GM19351 (cell line): Measurements from ENCODE around the gene ACP6.
A peak's percentile ranks its signal among the peaks of the same experiment; 100 is the strongest.
"Not testable (repeated sequence)": the region's sequence is repeated elsewhere in the genome, so short reads cannot be mapped to it uniquely, and the experiment has no call there.

Experiments used
- ATAC-seq: cut with Tn5 transposase; IDR thresholded peaks from one replicate; pipeline ENCODE4 v1.9.1; 2021; ENCODE audit warnings: mild to moderate bottlenecking, moderate library complexity; ENCODE audit not compliant: unreplicated experiment

ACP6 gene

DNA sequence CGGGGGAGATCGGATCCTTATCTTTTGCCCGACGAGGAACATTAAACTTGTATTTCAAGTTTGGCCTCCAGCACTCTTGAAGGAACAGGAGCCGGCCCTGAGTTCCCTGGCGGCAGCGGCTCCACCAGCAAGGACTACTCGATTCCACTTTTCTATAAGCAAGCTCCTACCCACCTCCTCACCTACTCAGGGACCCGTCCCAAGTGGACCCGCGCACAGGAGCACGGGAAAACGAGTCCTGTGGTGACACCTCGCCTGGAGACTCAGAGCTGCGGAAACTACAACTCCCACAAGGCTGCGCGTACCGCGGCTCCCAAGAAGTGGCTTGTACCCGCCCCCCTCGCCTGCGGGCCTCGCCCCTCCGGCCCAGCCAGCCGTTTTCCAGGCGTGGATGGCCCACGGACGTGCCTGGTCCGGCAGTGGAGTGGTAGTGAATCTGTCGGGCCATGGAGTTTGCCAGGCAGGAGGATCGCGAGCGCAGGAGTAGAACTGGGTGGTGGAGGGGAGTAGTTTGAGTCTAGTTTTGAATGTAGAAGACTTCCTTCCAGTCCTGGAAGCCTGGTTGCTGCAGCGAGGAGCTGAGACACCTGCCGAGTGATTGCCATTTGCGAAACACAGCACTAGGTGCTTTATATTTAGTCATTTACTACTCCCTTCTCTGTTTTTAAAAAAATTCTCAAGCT, at the start of gene ACP6:
TSS of gene ACP6 (minus strand) at position 206 of the 683 bp plus-strand sequence. CDS start 476 bp downstream, outside the sequence.
- peak; percentile 89 for ATAC-seq

DNA sequence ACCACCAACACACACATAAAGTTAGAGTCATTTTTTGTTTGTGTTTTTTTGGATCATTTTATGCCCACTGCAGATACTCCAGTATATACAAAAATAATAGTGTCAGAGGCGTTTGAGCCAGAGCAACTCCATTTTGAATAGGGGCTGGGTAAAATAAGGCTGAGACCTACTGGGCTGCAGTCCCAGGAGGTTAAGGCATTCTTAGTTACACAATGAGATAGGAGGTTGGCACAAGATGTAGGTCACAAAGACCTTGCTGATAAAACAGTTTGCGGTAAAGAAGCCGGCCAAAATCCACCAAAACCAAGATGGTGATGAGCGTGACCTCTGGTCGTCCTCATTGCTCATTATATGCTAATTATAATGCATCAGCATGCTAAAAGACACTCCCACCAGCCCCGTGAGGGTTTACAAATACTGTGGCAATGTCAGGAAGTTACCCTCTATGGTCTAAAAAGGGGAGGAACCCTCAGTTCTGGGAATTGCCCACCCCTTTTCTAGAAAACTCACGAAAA, 49.4 kb upstream of the ACP6 start:
- no peak for ATAC-seq

DNA sequence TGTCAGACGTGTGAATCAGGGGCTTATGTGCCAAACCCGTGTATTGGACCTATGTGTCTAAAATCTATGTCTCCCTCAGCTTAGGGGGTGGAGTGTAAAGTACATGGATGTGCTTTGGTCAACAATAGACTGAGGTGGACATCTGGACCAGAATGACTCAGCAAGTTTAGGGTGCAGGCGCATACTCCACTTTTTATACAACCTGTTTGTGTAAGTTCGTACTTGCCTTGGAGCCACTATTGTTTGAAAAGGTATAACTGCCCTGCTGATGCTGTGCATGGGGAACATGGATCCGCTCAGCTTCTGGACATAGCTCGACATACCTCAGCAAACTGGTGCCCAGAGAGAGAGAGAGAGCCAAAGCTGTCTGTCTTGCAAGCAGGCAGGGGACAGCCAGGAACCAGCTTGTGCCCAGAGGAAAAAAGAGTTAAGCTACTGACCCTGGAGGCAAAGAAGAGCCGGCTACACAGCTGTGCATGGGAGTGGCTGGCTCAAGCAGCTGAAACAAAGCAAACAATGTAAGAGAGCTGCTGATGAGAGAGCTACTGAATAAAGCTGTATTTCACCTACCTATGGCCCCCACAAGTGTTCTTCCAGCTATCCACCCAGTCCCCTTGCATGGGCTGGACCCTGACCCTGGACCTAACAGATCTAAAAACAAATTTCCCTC, 48.8 kb upstream of the ACP6 start:
- ATAC-seq, result no peak

DNA sequence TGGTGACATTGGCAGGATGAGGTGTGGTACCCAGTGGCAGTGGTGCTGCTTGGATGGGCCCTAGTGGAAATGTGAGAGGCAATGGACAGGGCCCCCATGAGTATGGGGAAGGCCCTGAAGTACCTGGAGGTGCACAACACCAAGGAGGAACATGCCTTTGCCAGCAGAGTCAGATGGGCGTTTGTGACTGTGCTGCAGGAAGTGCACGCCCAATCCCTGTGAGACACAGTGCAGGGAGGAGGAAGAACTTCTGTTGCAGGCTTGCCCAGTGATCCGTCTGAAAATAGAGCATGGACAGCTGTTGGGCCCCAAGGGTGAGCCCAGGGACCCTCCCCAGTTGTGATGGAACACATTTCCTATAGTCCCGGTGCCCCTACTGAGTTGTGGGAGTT, 47.4 kb upstream of the ACP6 start:
- no peak for ATAC-seq

DNA sequence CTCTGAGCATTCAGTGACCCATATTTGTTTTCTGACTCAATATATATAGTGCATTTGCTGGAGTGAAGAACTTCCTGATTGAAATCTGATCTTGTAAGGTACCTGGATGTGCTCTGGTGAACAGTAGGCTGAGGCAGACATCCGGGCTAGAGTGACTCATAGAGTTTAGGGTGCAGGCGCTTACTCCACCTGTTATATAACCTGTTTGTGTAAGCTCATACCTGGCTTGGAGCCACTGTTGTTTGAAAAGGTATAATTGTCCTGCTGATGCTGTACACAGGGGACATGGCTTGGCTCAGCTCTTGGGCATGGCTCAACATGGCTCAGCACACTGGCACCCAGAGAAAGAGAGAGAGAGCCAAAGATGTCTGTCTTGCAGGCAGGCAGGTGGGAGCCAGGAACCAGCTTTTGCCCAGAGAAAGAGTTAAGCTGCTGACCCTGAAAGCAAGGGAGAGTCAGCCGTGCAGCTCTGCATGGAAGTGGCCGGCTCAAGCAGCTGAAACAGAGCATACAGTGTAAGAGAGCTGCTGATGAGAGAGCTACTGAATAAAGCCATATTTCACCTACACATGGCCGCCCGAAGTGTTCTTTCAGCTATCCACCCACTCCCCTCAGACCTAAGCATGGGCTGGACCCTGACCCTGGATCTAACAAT, 46.9 kb upstream of the ACP6 start:
- no peak for ATAC-seq

DNA sequence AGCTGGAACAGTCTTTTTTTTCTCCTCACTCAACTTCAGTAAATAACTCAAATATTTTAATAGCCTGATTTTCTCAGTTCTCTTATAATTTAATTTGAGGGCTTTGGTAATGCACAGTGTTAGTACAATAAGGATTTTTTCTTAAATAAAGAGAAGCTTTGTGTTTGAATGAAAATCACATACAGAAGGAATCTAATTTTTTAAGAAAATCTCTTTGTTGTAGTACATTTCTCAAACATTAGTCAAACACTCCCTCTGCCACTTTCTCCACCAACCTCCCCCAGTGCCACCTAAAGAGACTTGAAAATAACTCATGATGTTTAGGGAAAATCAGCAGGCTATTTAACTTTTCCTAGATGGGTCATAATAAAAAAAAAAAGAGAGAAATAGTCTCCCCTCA, 42.3 kb upstream of the ACP6 start:
- no peak for ATAC-seq

DNA sequence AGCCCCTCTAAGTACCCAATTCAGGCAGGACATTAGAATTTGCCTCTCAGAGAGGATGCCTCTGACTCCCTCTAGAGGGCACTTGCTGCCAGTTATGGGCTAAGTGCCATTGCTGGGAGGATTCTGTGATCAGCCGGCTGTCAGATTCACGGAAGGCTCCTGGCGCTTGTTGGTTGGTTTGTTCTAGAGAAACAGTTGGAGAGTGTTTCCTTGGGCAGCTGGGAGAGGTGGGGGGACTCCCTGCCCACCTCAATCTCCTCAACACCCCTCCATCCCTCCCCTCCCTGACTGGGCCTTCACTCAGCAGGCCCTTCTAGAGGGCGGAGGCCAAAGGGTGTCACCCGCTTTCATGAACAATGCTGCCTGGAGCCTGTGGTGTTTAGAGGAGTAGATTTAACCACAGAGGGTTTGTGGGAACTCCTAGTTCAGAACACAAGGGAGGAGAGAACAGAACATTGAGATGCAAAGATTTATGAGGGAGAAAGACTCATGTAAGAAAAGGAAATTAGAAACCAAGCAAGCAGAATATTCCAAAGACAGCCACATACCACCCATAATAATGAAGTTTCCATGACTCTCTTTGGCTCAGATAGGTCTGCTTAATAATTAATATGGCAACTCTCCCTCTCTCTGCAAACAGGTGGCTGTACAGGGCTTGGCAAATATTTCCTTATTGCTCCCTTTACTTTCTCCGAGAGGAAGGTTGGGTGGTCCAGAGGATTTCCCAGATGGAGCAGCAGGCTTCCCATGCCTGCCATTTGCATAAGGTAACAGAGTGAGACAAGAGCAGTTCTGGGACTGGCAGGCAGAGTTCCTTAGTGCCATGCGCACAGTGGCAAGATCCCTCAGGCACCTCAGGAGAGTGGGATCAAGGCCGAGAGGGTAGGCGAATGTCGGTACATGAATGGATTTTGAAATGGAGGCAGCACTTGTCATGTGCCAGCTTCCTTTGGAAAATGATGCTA, 30.0 kb upstream of the ACP6 start:
- ATAC-seq, result no peak

DNA sequence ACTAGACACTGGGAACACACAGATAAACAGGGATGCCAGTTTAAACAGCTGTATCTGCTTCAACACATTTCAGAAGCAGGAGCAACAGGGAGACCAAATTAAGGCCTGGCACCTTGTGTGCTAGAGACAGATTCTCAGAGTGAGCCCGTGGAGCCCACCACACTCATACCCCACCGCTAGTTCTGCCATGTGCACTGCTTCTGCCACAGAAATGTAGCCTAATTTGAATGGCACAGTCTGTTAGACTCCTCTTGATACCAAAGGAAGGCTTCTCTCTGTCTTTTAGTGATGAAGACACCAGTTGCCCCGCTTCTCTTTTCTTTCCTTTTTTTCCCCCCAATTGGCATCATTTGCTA, 29.3 kb upstream of the ACP6 start:
- no peak for ATAC-seq

DNA sequence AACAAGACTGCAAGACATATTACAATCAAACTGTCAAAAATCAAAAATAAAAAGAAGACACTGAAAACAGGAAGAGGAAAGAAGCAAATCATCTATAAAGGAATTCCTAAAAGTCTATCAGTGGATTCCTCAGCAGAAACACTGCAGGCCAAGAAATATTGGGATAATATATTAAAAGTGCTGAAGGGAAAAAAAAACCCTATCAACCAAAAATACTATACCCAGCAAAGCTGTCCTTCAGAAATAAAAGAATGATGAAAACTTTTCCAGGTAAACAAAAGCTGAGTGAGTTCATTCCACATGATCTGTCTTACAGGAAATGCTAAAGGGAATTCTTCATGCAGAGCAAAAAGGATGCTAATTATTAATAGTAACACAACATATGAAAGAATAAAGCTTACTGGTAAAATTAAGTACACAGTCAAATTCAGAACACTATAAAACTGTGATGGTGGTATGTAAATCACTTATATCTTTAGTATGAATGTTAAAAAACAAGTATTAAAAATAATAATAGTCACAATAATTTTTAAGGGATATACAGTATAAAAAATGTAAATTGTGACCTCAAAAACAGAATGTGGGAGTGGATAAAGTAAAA, 12.9 kb upstream of the ACP6 start:
- no peak for ATAC-seq

DNA sequence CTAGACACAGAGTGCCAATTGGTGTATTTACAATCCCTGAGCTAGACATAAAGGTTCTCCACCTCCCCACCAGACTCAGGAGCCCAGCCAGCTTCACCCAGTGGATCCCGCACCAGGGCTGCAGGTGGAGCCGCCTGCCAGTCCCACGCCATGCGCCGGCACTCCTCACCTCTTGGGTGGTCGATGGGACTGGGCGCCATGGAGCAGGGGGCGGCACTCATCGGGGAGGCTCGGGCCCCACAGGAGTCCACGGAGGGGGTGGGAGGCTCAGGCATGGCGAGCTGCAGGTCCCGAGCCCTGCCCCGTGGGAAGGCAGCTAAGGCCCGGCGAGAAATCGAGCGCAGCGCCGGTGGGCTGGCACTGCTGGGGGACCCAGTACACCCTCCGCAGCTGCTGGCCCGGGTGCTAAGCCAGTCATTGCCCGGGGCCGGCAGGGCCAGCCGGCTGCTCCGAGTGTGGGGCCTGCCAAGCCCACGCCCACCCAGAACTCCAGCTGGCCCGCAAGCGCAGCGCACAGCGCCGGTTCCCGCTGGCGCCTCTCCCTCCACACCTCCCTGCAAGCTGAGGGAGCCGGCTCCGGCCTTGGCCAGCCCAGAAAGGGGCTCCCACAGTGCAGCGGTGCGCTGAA, 10.4 kb upstream of the ACP6 start:
- ATAC-seq, result not testable (repeated sequence)

DNA sequence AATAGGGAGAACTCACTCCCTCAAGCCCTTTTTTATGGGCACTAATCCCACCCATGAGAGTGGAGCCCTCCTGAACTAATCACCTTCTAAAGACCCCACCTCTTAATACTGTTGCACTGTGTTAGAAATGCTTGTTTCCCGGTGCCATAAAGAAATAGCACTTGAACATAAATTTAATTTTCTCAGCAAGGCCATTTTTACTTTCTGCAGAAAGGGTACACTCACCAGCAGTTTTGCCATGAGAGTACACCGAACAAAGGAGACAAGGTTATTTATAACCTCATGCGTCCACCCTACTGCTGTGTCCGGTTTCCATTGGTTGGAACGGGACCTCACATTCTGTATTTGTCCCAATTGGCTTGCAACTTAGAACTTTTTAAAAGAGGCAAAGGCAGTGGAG, 7.4 kb upstream of the ACP6 start:
- not testable (repeated sequence) for ATAC-seq

DNA sequence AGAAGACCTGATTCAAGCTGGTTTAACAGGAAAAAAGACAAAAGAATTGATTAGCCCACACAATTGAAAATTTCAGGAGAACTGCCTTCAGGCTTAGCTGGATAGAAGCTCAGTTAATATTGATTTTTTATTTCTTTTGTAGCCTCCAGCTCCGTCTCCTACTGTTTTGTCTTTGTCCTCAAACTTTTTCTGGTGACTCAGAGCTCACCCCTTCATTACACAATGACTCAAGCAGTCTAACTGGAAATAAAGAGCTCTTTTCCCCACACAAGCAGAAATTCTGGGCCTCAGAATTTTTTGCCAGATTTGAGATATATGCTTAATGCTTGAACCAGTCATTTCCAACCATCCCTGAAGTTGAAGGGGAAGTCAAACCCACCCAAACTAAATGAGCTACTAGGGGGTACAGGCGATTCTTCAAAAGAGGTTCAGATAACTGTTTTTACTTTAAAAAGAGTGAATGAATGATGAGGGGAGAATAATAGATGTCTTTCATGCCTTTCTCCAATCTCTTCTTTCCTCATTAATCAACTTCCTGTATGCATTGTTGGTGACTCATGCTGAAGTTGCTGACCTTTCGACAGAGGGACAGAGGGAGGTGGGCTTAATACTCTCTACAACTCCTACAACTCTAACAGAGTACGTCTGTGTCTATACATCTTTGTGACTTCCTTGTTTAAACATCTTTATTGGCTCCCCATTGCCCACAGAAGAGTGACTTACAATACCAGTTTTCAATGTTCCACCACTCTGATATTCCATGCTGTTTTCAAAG, 6.2 kb upstream of the ACP6 start:
- ATAC-seq, result no peak

DNA sequence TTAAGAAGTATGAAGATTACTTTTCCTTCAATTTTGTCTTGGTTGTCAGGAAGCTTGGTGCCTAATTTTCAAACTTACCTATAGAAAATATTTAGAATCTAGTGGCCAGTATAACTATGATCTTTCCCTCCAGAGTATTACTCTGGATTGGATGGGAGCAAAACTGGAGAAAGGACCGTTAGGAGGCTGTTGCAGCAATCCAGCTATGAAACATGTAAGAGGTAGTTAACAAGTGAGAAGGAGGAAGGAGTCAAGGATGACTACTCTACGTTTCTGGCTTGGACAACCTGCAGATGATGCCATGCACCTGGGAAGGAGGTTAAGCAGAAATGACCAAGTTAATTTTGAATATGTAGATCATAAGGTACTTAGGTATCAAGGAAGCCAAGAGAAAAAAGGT, 3.5 kb upstream of the ACP6 start:
- ATAC-seq, result no peak

DNA sequence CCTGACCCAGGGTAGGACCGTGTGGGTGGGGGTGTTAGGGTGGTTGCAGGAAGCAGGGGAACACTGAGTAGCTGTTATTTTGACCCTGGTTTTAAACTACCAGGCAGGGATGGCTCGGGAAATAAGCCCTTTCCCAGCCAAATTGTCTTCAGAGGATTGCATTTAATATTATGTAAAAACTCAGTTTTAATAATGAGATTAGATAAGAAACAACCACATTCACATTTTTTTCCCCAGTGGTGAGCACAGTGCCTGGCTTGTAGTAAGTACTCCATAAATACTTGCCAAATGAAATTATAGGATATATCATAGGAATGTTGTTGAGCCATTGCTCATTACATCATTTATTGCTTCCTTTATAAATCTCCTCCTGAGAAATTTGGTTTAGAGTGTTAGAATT, 3.1 kb upstream of the ACP6 start:
- no peak for ATAC-seq

DNA sequence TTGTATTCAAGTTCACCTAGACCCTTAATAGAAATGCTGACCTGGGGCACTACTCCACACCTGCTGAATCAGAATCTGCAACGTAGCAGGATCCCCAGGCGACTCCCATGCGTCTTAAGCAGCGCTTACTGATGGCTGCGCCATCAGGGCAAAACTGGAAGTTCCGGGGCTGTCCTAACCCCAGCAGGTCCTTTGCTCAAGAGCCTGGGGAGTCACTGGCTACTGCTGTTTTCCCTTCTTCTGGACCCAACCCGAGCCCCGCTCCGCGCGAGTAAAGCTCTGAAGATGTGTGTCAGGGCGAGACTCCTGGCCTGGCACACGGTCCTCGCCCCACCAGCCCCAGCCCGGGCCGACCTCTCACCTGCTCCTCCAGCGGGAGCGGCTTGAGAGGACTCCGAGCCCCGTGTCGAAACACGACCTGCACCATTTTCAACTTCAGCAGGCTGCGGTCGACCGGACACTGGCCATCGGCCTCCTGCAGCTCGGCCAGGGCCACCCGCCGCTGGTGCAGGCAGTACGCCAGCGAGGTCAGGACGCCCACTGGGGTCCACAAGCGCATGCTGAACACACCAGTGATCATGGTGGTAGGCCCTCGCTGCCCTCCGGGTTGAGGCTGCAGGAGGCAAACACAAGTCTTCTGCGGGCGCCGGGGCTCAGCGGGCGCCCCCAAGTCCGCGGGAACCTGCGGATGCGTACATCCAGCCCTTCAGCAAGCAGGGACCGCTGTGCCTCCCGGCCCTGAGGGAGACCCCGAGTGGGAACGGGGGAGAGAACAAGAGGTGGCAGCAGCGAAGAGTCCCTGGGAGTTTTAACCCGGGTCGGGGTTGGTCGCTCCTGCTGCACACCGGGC, 630 bp downstream of the ACP6 start:
- peak; percentile 50 for ATAC-seq

DNA sequence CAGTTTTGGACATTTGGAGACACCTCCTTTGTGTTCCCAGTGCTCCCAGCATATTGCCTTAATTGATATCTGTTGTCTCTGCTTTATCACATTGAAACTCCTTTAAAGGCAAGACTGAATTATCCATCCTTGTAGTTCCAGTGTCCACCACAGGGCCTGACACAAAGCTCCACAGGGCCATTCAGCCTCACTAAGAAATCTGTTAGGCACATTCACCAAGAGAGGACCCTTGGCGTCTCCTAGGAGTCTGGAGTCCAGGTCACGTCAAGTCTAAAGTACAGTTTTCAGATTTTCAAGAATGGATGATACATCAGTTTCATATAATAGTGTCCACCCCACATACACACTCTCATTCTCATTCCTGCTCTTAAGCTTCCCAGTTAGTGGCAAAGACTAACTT, 4.8 kb downstream of the ACP6 start:
- ATAC-seq, result no peak

DNA sequence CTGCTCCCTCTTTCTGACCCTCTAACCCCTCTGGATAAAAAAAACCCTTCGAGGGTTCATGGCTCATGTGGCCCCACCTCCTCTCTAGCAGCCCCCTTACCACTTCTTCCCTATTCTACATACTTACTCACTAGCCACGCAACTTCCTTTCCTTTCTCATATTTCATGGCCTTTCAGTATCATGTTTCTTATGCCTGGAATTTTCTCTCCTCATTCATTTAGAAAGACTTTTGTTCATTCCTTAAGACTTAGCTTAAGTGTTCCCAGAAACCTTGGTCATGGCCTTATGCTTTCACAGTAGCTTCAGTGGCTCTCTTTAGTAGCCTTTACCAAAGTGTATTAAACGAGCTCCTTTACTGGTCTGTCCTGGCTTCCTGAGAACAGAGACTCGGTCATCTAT, 6.1 kb downstream of the ACP6 start:
- ATAC-seq, result no peak

DNA sequence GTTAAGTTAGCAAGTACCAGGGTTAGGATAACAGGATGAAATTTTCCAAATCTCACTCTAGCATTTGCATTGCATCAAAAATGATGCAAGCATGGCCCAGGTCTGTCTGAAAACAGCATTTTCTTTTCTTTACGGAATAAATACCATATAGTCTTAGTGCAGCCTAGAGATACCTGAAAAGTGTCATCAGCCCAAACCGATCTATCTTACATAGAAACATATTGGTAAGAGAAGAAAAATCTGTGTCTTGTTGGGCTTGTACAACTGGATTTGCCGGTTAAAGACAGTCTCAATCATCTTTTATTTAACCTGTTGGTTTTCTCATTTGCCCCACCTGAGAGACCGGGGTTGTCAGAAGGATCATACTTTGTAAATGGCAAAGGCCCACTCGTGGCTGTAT, 15.8 kb downstream of the ACP6 start:
- ATAC-seq, result no peak
